Measurements from ENCODE around the gene RAB5A.

DNA sequence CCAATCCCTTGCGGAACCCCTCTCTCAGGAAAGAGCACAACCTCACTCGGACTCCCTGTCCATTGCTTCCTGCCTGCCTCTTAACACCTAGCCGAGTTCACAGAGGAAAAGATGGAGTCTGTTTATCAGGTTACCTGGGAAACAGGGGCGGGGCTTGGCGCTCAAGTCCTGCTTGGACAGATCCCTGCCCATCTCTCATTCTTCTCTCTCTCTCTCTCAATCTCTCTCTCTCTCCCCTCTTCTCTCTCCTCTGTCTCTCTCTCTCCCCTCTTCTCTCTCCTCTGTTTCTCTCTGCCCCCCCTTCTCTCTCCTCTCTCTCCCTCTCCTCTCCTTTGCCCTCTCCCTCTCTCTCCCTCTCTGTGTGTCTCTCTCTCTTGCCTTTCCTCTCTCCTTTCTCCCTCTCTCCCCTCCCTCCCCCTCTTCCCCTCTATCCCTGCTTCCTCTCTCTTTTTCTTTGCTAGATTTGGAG is 12.8 kb upstream of the RAB5A start, which contains the start of gene EFHB:
- TF ChIP-seq, protein P1, sequence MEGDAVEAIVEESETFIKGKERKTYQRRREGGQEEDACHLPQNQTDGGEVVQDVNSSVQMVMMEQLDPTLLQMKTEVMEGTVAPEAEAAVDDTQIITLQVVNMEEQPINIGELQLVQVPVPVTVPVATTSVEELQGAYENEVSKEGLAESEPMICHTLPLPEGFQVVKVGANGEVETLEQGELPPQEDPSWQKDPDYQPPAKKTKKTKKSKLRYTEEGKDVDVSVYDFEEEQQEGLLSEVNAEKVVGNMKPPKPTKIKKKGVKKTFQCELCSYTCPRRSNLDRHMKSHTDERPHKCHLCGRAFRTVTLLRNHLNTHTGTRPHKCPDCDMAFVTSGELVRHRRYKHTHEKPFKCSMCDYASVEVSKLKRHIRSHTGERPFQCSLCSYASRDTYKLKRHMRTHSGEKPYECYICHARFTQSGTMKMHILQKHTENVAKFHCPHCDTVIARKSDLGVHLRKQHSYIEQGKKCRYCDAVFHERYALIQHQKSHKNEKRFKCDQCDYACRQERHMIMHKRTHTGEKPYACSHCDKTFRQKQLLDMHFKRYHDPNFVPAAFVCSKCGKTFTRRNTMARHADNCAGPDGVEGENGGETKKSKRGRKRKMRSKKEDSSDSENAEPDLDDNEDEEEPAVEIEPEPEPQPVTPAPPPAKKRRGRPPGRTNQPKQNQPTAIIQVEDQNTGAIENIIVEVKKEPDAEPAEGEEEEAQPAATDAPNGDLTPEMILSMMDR (IDR thresholded peaks at IDR 0.05): no peak
- TF ChIP-seq POLR2AphosphoS5 (IDR thresholded peaks at IDR 0.05) (no peak), EP300 (IDR thresholded peaks at IDR 0.05) (no peak), POLR2A (IDR thresholded peaks at IDR 0.05) (no peak)

Measured in suprapubic skin (tissue), 4 donors.